Thoracic aorta (tissue), 2 donors: ENCODE measurements around the gene LRIG2. TPM values are rescaled to one million over a fixed set of nuclear protein-coding genes. Genes with fewer than 3 reads are reported as not detected.
"Not testable (repeated sequence)": the region's sequence is repeated elsewhere in the genome, so short reads cannot be mapped to it uniquely, and the experiment has no call there.

Source experiments
- ATAC-seq: fragments of 150-250 bp; one replicate; pipeline ENCODE4 v1.8.0; 2017; ENCODE audit warnings: low read depth; ENCODE audit not compliant: insufficient number of reproducible peaks, low FRiP score
- DNase-seq: peaks from one replicate; pipeline ENCODE4 v3.0.0-alpha.2; 2020; ENCODE audit warnings: low spot score
- H3K27ac ChIP-seq, 2 donors: fragments of 200-600 bp; sonication (generic); 1 replicate in 1 of 2; 2 replicates in 1 of 2; pipeline ENCODE4 v1.5.1; 2016; ENCODE audit warnings: mild to moderate bottlenecking in 2 of 2, moderate library complexity in 2 of 2
- H3K27me3 ChIP-seq: fragments of 200-600 bp; sonication (generic); replicated peaks from 2 replicates; pipeline ENCODE4 v1.6.0; 2016; ENCODE audit warnings: mild to moderate bottlenecking; ENCODE audit not compliant: insufficient read depth
- H3K36me3 ChIP-seq: fragments of 200-600 bp; sonication (generic); one replicate; pipeline ENCODE4 v1.5.1; 2016
- H3K4me1 ChIP-seq, 2 donors: fragments of 200-600 bp; sonication (generic); 1 replicate in 1 of 2; 2 replicates in 1 of 2; pipeline versions ENCODE4 v1.5.1 to v1.6.0; 2016; ENCODE audit warnings: low read depth in 2 of 2, mild to moderate bottlenecking in 1 of 2; ENCODE audit not compliant: control insufficient read depth in 1 of 2
- H3K4me3 ChIP-seq: fragments of 200-600 bp; sonication (generic); 2 replicates; pipeline ENCODE4 v1.5.1; 2016; ENCODE audit warnings: mild to moderate bottlenecking
- H3K9me3 ChIP-seq: fragments of 200-600 bp; sonication (generic); 2 replicates; pipeline ENCODE4 v1.5.1; 2016
- total RNA-seq, 2 donors: library from RNA; depleted of rRNA; stranded (reverse); fragments of >200 nt; gene quantifications; one replicate each; pipeline versions ENCODE4 v1.1.0 to v1.2.3, GENCODE V29; 2016
- TF ChIP-seq, protein P1 (sequence below): fragments of 200-600 bp; sonication (generic); IDR thresholded peaks from one replicate; pipeline ENCODE4 v1.5.1; 2019; ENCODE audit warnings: antibody characterized with exemption

The LRIG2 gene, protein sequence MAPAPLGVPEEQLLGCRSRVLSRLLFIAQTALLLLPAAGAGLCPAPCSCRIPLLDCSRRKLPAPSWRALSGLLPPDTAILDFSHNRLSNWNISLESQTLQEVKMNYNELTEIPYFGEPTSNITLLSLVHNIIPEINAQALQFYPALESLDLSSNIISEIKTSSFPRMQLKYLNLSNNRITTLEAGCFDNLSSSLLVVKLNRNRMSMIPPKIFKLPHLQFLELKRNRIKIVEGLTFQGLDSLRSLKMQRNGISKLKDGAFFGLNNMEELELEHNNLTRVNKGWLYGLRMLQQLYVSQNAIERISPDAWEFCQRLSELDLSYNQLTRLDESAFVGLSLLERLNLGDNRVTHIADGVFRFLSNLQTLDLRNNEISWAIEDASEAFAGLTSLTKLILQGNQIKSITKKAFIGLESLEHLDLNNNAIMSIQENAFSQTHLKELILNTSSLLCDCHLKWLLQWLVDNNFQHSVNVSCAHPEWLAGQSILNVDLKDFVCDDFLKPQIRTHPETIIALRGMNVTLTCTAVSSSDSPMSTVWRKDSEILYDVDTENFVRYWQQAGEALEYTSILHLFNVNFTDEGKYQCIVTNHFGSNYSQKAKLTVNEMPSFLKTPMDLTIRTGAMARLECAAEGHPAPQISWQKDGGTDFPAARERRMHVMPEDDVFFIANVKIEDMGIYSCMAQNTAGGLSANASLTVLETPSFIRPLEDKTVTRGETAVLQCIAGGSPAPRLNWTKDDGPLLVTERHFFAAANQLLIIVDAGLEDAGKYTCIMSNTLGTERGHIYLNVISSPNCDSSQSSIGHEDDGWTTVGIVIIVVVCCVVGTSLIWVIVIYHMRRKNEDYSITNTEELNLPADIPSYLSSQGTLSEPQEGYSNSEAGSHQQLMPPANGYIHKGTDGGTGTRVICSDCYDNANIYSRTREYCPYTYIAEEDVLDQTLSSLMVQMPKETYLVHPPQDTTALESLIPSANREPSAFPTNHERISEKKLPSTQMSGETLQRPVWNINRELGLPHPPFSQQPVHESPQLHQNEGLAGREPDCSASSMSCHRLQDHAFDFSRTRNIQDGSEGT
- 10 to 100 TPM; 13.4 to 44.7 TPM for total RNA-seq

DNA sequence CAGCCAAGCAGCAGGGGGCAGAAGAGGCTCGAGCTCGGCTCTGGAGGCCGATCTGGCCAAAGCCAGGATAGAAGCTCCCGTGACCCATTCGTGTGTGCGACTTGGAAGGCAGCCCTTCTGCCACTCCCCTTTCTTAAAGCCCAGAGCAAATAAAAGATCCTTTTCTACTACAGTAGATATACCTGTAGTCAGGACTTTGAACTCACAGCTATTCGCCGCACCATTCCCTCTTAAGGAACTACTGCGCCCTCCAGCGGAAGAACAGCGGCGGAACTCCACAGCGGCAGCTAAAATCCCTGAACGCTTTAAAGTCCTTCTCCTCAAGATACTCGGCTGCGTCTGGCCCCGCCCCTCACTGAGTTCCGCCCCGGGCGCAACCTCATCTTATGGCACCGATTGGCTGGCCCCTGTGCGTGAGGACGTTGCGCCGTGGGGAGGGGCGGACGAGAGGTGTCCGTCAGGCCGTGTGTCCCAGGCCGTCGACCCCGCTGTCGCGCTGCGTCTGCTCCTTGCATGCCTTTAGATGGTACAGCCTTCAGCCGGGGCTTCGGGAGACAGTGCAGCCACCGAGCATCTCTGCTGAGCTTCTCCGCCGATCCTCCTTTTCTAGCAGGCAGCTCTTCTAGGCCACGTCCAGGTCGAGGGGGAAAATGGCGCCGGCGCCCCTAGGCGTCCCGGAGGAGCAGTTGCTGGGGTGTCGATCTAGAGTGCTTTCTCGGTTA is at the start of gene LRIG2:
Gene LRIG2, plus strand, starts transcription at position 442 of the 722 bp plus-strand sequence. Its CDS starts 209 bp downstream, at position 651.
- TF ChIP-seq, protein P1, sequence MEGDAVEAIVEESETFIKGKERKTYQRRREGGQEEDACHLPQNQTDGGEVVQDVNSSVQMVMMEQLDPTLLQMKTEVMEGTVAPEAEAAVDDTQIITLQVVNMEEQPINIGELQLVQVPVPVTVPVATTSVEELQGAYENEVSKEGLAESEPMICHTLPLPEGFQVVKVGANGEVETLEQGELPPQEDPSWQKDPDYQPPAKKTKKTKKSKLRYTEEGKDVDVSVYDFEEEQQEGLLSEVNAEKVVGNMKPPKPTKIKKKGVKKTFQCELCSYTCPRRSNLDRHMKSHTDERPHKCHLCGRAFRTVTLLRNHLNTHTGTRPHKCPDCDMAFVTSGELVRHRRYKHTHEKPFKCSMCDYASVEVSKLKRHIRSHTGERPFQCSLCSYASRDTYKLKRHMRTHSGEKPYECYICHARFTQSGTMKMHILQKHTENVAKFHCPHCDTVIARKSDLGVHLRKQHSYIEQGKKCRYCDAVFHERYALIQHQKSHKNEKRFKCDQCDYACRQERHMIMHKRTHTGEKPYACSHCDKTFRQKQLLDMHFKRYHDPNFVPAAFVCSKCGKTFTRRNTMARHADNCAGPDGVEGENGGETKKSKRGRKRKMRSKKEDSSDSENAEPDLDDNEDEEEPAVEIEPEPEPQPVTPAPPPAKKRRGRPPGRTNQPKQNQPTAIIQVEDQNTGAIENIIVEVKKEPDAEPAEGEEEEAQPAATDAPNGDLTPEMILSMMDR, result peak; percentile 74
- ATAC-seq (peak; percentile 98), DNase-seq (peak; percentile 96)
- Histone ChIP-seq H3K4me3 (peak within 1 kb of the TSS; percentile 91), H3K27ac (peak within 1 kb of the TSS; percentile 83 to 86), H3K9me3 (no peaks in the 10 kb centered on the region), H3K4me1 (peaks cover 11 to 34% of the 10 kb centered on the region in 2 donors), H3K27me3 (no peaks in the 10 kb centered on the region), H3K36me3 (no peaks in the 10 kb centered on the region)

DNA sequence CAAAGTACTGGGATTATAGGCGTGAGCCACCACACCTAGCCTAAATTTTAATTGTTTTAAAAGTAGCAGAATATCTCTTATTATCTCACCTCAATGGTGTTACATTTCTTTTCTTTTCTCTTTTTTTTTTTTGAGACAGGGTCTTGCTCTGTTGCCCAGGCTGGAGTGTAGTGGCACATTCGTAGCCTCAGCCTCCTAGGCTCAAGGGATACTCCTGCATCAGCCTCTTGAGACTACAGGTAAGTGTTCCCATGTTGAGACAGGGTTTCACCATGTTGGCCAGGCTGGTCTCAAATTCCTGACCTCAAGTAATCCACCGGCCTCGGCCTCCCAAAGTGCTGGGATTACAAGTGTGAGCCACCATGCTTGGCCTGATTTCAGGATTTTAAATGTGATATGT is 49.7 kb upstream of the LRIG2 start:
- H3K36me3 ChIP-seq, ATAC-seq, H3K4me3 ChIP-seq, H3K9me3 ChIP-seq, H3K4me1 ChIP-seq, H3K27me3 ChIP-seq, DNase-seq, H3K27ac ChIP-seq: not testable (repeated sequence)

DNA sequence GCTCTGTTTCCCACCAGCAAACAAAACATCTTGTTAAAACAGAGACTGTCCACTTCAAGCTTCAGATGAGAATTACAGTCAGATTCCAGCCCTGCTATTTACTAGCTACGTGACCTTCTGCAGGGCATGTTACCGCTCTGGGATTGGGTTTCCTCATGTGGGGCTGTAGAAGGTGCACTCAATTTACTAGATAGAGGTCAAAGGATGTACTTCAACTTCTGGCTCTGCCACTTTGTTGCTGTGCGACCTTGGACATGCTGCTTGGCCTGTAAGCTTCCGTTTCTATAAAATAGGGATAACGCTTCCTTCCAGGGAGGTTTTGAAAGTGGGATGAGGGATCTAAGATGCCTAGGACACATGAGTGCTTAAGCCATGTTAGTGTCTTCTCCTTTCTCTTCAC is 46.0 kb upstream of the LRIG2 start:
- Histone ChIP-seq H3K27ac (no peak overlapping the region), H3K36me3 (no peaks in the 10 kb centered on the region), H3K27me3 (no peaks in the 10 kb centered on the region), H3K4me3 (no peak overlapping the region), H3K4me1 (no peaks in the 10 kb centered on the region), H3K9me3 (no peaks in the 10 kb centered on the region)
- TF ChIP-seq, protein P1, result no peak
- DNase-seq (no peak), ATAC-seq (no peak)

DNA sequence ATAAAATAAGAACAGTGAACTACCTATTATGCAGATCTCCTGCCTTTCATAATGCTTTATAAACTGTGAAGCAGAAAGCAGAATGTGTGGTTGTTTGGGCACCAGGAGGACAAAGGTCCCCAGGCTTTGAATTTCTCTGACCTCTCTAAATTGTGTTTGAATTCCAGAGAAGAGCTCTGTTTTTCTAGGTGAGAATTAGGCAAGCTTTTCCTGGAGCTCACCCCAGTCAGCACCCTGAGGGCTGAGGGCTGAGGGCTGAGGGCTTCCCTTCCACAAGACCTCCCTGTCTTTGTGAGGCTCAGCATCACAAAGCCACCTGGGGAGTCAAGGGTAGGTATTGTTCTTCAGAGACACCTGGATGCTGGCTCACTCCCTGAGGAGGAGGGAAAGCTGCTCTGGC is 45.5 kb upstream of the LRIG2 start:
- H3K36me3 ChIP-seq, result no peaks in the 10 kb centered on the region
- no peak for DNase-seq

DNA sequence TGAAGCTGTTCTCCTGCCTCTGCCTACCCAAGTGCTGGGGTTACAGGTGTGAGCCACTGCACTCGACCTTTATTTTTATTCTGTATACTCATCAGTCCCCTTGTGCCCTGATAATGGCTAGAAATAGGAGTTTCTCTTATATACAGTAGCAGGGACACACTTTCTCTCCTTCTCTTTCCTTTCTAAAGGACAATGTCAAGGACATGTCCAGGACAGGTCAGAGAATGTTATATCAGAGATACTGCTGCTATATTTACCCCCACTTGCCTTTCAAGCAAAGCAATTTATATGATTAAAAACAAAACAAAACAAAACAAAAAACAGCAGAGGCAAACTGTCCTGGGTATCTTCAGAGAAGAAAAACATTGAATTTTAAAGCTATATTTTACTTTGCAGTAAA is 43.2 kb upstream of the LRIG2 start:
- DNase-seq, result no peak
- Histone ChIP-seq H3K27ac (no peak overlapping the region), H3K4me1 (no peaks in the 10 kb centered on the region), H3K36me3 (no peaks in the 10 kb centered on the region), H3K4me3 (no peak overlapping the region), H3K9me3 (no peaks in the 10 kb centered on the region), H3K27me3 (no peaks in the 10 kb centered on the region)
- no peak for ATAC-seq
- TF ChIP-seq, protein P1, result no peak

More for the DNA sequence above, 45.5 kb upstream of the LRIG2 start:
- no peaks in the 10 kb centered on the region for H3K9me3 ChIP-seq
- no peaks in the 10 kb centered on the region for H3K4me1 ChIP-seq
- H3K27me3 ChIP-seq, result no peaks in the 10 kb centered on the region
- no peak overlapping the region for H3K27ac ChIP-seq
- TF ChIP-seq, protein P1, result no peak
- ATAC-seq, result no peak
- no peak overlapping the region for H3K4me3 ChIP-seq
